SK-N-MC (cell line): ENCODE results near the gene CFAP58.

Experiments used
- DNase-seq: peaks from one replicate; pipeline ENCODE4 v3.0.0-alpha.2; 2011; ENCODE audit warnings: low read depth, low spot score
- H3K27ac ChIP-seq: fragments of 200-600 bp; sonication (generic); 2 replicates; pipeline ENCODE4 v1.5.1; 2016; ENCODE audit warnings: mixed run types
- H3K36me3 ChIP-seq: fragments of 200-600 bp; sonication (generic); 2 replicates; pipeline ENCODE4 v1.6.1; 2017; ENCODE audit warnings: antibody characterized with exemption, low read length, mixed read lengths; ENCODE audit not compliant: insufficient read depth
- H3K4me3 ChIP-seq: fragments of 200-600 bp; sonication (generic); 2 replicates; pipeline ENCODE4 v1.5.1; 2016
- H3K9ac ChIP-seq: fragments of 200-600 bp; sonication (generic); 2 replicates; pipeline ENCODE4 v1.8.0; 2017; ENCODE audit warnings: mixed run types, mixed read lengths; ENCODE audit not compliant: insufficient read length
- H3K9me3 ChIP-seq: fragments of 200-600 bp; sonication (generic); 2 replicates; pipeline ENCODE4 v1.6.1; 2017; ENCODE audit warnings: low read depth, mild to moderate bottlenecking, antibody characterized with exemption, low read length, moderate library complexity, mixed read lengths
- EZH2 ChIP-seq: fragments of 200-600 bp; sonication (generic); IDR thresholded peaks from one replicate; pipeline ENCODE4 v1.6.1; 2017; ENCODE audit warnings: antibody characterized with exemption
- FOXP2 ChIP-seq: optimal IDR thresholded peaks from 2 replicates; pipeline ENCODE3; 2011; ENCODE audit warnings: mild to moderate bottlenecking, moderate library complexity; ENCODE audit not compliant: insufficient read depth; ENCODE audit errors: extremely low read length, control extremely low read depth
- POLR2AphosphoS5 ChIP-seq: IDR thresholded peaks from 2 replicates; pipeline ENCODE4 v1.6.1; 2012; ENCODE audit warnings: mild to moderate bottlenecking, low read depth, low read length, borderline replicate concordance

CFAP58 gene

GRCh38 chr10:104406715-104407650, 53.4 kb downstream of the CFAP58 start:
- H3K9ac ChIP-seq = no peak overlapping the region
- H3K4me3 ChIP-seq = no peak overlapping the region
- no peak overlapping the region for H3K27ac ChIP-seq
- TF ChIP-seq EZH2 (no peak), POLR2AphosphoS5 (no peak), FOXP2 (no peak)
- peak; percentile 28 for DNase-seq
- H3K9me3 ChIP-seq = no peaks in the 10 kb centered on the region
- no peaks in the 10 kb centered on the region for H3K36me3 ChIP-seq

DNA sequence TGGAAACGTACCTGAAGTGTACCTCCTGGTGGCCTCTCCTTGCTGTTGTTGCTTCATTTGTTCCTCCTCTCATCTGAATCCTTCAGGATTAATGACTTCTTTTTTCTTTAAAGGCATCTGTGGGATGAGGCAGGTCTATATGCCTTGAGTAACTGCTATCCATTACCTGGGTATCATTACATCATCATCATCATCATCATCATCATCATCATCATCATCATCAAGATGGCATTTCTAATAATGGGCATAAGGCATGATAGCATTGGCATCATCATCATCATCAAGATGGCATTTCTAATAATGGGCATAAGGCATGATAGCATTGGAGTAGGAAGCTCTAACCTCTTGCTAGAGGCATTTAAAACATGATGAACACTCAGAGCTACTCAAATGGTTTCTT, 59.9 kb downstream of the CFAP58 start:
- no peak for DNase-seq
- Histone ChIP-seq H3K36me3 (no peaks in the 10 kb centered on the region), H3K9me3 (no peaks in the 10 kb centered on the region), H3K27ac (no peak overlapping the region), H3K4me3 (no peak overlapping the region), H3K9ac (no peak overlapping the region)
- TF ChIP-seq POLR2AphosphoS5 = no peak
- TF ChIP-seq EZH2 = no peak
- TF ChIP-seq FOXP2 = no peak

- H3K4me3 ChIP-seq = no peak overlapping the region
- H3K36me3 ChIP-seq = no peaks in the 10 kb centered on the region
- DNase-seq = no peak
- no peaks in the 10 kb centered on the region for H3K9me3 ChIP-seq
- no peak for TF ChIP-seq EZH2
- TF ChIP-seq POLR2AphosphoS5 = no peak
- no peak for TF ChIP-seq FOXP2
- no peak overlapping the region for H3K9ac ChIP-seq
- H3K27ac ChIP-seq = no peak overlapping the region
Observed at GRCh38 chr10:104415526-104416165, 62.0 kb downstream of the CFAP58 start.

GRCh38 chr10:104416851-104417250, 63.2 kb downstream of the CFAP58 start:
- no peak overlapping the region for H3K27ac ChIP-seq
- DNase-seq = no peak
- no peak overlapping the region for H3K4me3 ChIP-seq
- H3K9ac ChIP-seq = no peak overlapping the region
- no peaks in the 10 kb centered on the region for H3K9me3 ChIP-seq
- no peak for TF ChIP-seq POLR2AphosphoS5
- no peak for TF ChIP-seq FOXP2
- no peak for TF ChIP-seq EZH2
- H3K36me3 ChIP-seq = no peaks in the 10 kb centered on the region

DNA sequence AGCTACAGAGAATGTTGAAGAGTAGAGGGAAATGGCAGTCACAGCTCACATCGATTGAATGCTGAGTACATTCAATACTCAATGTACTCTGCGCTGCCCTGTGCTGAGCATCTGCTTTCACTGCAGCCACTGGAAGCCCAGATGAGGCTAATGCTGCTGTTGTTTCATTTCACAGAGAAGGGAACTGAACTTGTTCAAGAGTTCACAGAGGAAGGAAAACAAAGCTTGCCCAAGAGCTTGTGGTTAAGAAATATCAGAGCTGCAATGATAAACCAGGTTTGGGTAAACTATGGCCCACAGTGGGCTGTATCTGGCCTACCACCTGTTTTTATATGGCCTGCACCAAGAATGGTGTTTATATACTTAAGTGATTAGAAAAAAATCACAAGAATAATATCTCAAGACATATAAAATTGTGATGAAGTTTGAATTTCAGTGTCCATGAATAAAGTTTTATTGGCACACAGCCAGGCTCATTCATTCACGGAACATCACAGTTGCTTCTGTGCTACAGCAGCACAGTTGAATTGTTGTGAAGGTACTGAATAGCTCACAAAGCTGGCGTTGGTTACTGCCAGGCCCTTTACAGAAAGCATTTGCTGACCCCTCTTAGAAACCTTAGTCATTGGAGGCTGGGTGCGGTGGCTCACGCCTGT, 64.1 kb downstream of the CFAP58 start:
- no peak for DNase-seq
- H3K4me3 ChIP-seq = no peak overlapping the region
- no peaks in the 10 kb centered on the region for H3K9me3 ChIP-seq
- no peak overlapping the region for H3K9ac ChIP-seq
- H3K36me3 ChIP-seq = no peaks in the 10 kb centered on the region
- TF ChIP-seq FOXP2 (no peak), EZH2 (no peak), POLR2AphosphoS5 (no peak)
- H3K27ac ChIP-seq = no peak overlapping the region

- Histone ChIP-seq H3K27ac (no peak overlapping the region), H3K36me3 (no peaks in the 10 kb centered on the region), H3K4me3 (no peak overlapping the region), H3K9ac (no peak overlapping the region), H3K9me3 (no peaks in the 10 kb centered on the region)
- TF ChIP-seq FOXP2 (no peak), POLR2AphosphoS5 (no peak), EZH2 (no peak)
- DNase-seq = no peak
Observed at GRCh38 chr10:104424719-104425118, 71.1 kb downstream of the CFAP58 start.

- H3K27ac ChIP-seq = no peak overlapping the region
- no peak overlapping the region for H3K9ac ChIP-seq
- no peak for DNase-seq
- H3K4me3 ChIP-seq = no peak overlapping the region
- no peaks in the 10 kb centered on the region for H3K36me3 ChIP-seq
- no peaks in the 10 kb centered on the region for H3K9me3 ChIP-seq
- TF ChIP-seq FOXP2 (no peak), EZH2 (no peak), POLR2AphosphoS5 (no peak)
Observed at GRCh38 chr10:104427989-104428388, 74.4 kb downstream of the CFAP58 start.

GRCh38 chr10:104429846-104430245, 76.2 kb downstream of the CFAP58 start:
- no peak for TF ChIP-seq POLR2AphosphoS5
- no peak for TF ChIP-seq EZH2
- TF ChIP-seq FOXP2 = no peak
- H3K36me3 ChIP-seq = no peaks in the 10 kb centered on the region
- H3K9me3 ChIP-seq = no peaks in the 10 kb centered on the region
- H3K27ac ChIP-seq = no peak overlapping the region
- no peak overlapping the region for H3K9ac ChIP-seq
- H3K4me3 ChIP-seq = no peak overlapping the region
- DNase-seq = no peak
